Nephron (organoid): Measurements from ENCODE around the gene AFAP1.
A peak's percentile ranks its signal among the peaks of the same experiment; 100 is the strongest.

Experiments used
- H3K27ac Mint-ChIP-seq, 3 experiments: 2 replicates each; pipeline ENCODE4 v1.8.0; 2020; ENCODE audit warnings: mixed read lengths in 3 of 3, mild to moderate bottlenecking in 2 of 3, moderate library complexity in 1 of 3
- H3K27me3 Mint-ChIP-seq: 2 replicates; pipeline ENCODE4 v1.8.0; 2021; ENCODE audit warnings: low read depth, mild to moderate bottlenecking, moderate library complexity, mixed read lengths
- H3K36me3 Mint-ChIP-seq: 2 replicates; pipeline ENCODE4 v1.8.0; 2020; ENCODE audit warnings: low read depth, mixed read lengths
- H3K4me1 Mint-ChIP-seq: 2 replicates; pipeline ENCODE4 v1.8.0; 2020; ENCODE audit warnings: mixed read lengths
- H3K4me3 Mint-ChIP-seq, 3 experiments: 2 replicates each; pipeline ENCODE4 v1.8.0; 2020; ENCODE audit warnings: mild to moderate bottlenecking in 3 of 3, mixed read lengths in 3 of 3, moderate library complexity in 2 of 3
- H3K9me3 Mint-ChIP-seq: 2 replicates; pipeline ENCODE4 v1.8.0; 2020; ENCODE audit warnings: mixed read lengths
- CTCF ChIP-seq, 3 experiments: fragments of 200-600 bp; sonication (generic); IDR thresholded peaks; one replicate each; pipeline ENCODE4 v1.5.0; 2021; ENCODE audit warnings: antibody characterized with exemption in 3 of 3; ENCODE audit not compliant: unreplicated experiment in 3 of 3

Gene AFAP1

GRCh38 chr4:7900334-7900909 is 39.2 kb downstream of the AFAP1 start:
- no peak for TF ChIP-seq CTCF (IDR thresholded peaks at IDR 0.05; ENCODE audit: unreplicated experiment in 3 of 3)
- Mint-ChIP-seq H3K36me3 (peaks cover 2% of the 10 kb centered on the region), H3K9me3 (no peaks in the 10 kb centered on the region), H3K27ac (peak overlapping the region; percentile 10 to 71 (median 47)), H3K27me3 (no peaks in the 10 kb centered on the region), H3K4me1 (peaks cover 82% of the 10 kb centered on the region), H3K4me3 (peak overlapping the region in 1 of 3 experiments; percentile 24)

DNA sequence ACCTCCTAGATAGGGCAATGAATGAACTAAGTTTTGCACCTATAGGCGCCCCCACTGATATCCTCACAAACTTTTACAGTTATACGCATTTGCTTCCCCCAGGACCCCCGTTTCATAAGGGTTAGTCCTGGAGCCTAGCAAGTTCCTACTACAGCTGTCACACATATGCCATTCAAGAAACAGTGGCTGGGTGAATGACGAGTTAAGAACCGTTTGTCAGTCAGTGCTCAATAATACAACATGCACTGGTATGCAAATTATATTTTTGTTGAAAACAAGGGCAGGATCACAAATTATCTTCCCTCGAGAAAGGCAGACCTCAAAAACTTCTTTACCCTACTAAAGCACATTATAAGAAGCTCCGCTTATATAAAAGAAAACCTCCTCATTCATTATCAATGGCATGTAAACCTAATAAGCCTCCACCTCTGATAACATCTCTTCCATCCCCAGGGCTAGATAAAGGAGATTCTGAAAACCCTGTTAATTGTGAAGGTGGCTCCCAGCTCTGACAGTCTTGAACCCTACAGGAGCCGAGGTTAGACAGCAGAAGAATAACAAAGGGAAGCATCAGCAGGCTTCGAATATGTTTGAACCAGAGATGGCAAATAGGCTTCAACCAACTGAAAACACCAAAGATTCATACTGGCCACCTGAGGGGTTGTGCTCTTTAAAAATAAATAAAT is 40.3 kb downstream of the AFAP1 start:
- no peak overlapping the region for H3K4me3 Mint-ChIP-seq
- H3K4me1 Mint-ChIP-seq = peaks cover 82% of the 10 kb centered on the region
- TF ChIP-seq CTCF (IDR thresholded peaks at IDR 0.05; ENCODE audit: unreplicated experiment in 3 of 3) = no peak
- H3K27ac Mint-ChIP-seq = peak overlapping the region in 2 of 3 experiments; percentile 32 to 34
- H3K9me3 Mint-ChIP-seq = no peaks in the 10 kb centered on the region
- no peaks in the 10 kb centered on the region for H3K27me3 Mint-ChIP-seq
- H3K36me3 Mint-ChIP-seq = peaks cover 9% of the 10 kb centered on the region

GRCh38 chr4:7898385-7898784 is 41.3 kb downstream of the AFAP1 start:
- Mint-ChIP-seq H3K4me3 (no peak overlapping the region), H3K36me3 (peaks cover 14% of the 10 kb centered on the region), H3K4me1 (peaks cover 82% of the 10 kb centered on the region), H3K9me3 (no peaks in the 10 kb centered on the region), H3K27me3 (no peaks in the 10 kb centered on the region), H3K27ac (peak overlapping the region in 1 of 3 experiments; percentile 37)
- no peak for TF ChIP-seq CTCF (IDR thresholded peaks at IDR 0.05; ENCODE audit: unreplicated experiment in 3 of 3)

- no peak overlapping the region for H3K4me3 Mint-ChIP-seq
- H3K9me3 Mint-ChIP-seq = no peaks in the 10 kb centered on the region
- no peak for TF ChIP-seq CTCF (IDR thresholded peaks at IDR 0.05; ENCODE audit: unreplicated experiment in 3 of 3)
- H3K27ac Mint-ChIP-seq = no peak overlapping the region
- no peaks in the 10 kb centered on the region for H3K27me3 Mint-ChIP-seq
- H3K36me3 Mint-ChIP-seq = peaks cover 14% of the 10 kb centered on the region
- peaks cover 81% of the 10 kb centered on the region for H3K4me1 Mint-ChIP-seq
Observed at GRCh38 chr4:7897811-7898210, 41.9 kb downstream of the AFAP1 start.

- Mint-ChIP-seq H3K27ac (peak overlapping the region in 2 of 3 experiments; percentile 42 to 67), H3K4me1 (peaks cover 81% of the 10 kb centered on the region), H3K4me3 (no peak overlapping the region), H3K9me3 (peaks cover 6% of the 10 kb centered on the region), H3K36me3 (peaks cover 24% of the 10 kb centered on the region), H3K27me3 (no peaks in the 10 kb centered on the region)
- TF ChIP-seq CTCF (IDR thresholded peaks at IDR 0.05; ENCODE audit: unreplicated experiment in 3 of 3) = no peak
Observed at GRCh38 chr4:7894677-7895181, 44.9 kb downstream of the AFAP1 start.
